Endothelial cell of umbilical vein (primary cell): ENCODE measurements around the gene ARF1. TPM values are rescaled to one million over a fixed set of nuclear protein-coding genes. Genes with fewer than 3 reads are reported as not detected.

Source experiments
- BruUV-seq: library from RNA; stranded (reverse); fragments of 400-500 nt; replicated peaks from 2 replicates; lab custom pipeline; 2021; lab: Mats Ljungman, UMichigan
- CTCF ChIA-PET: fragments of 300-600, 350-600 bp; sonication (Branson Sonifier 250); formaldehyde crosslinking; loops from one replicate; lab custom pipeline; 2021; ENCODE audit warnings: antibody characterized with exemption, inconsistent platforms; lab: Charles Lee
- POLR2A ChIA-PET: fragments of 300-600, 350-600 bp; sonication (Branson Sonifier 250); formaldehyde crosslinking; loops from one replicate; lab custom pipeline; 2021; ENCODE audit warnings: antibody characterized with exemption, inconsistent platforms; lab: Charles Lee
- DNase-seq: peaks from one replicate; pipeline ENCODE4 v3.0.0-alpha.2; 2011; ENCODE audit warnings: low read depth, low spot score
- FAIRE-seq: peaks from 2 replicates; lab custom pipeline; 2011; peaks lifted over from hg19 to GRCh38; lab: Jason Lieb, UNC
- H2AFZ ChIP-seq: 2 replicates; pipeline ENCODE4 v1.6.0; 2012; ENCODE audit warnings: low read depth, low read length, control low read depth, inconsistent platforms
- H3K27ac ChIP-seq: 2 replicates; pipeline ENCODE4 v1.5.1; 2011; ENCODE audit warnings: low read depth, mild to moderate bottlenecking, control low read depth, low read length, moderate library complexity; ENCODE audit not compliant: insufficient read depth
- H3K27me3 ChIP-seq, 2 experiments: 2 replicates each; pipeline versions ENCODE4 v1.6.0 to v1.6.1; 2011; ENCODE audit warnings: low read length in 2 of 2, mixed read lengths in 1 of 2; ENCODE audit not compliant: control insufficient read depth in 2 of 2, insufficient read depth in 2 of 2
- H3K36me3 ChIP-seq, 2 experiments: 2 replicates in 1 of 2; 3 replicates in 1 of 2; pipeline ENCODE4 v1.5.1; 2011; ENCODE audit warnings: low read length in 2 of 2, mild to moderate bottlenecking in 1 of 2, moderate library complexity in 1 of 2; ENCODE audit not compliant: control insufficient read depth in 2 of 2, insufficient read depth in 2 of 2; ENCODE audit errors: extremely low read depth in 1 of 2
- H3K4me1 ChIP-seq: 3 replicates; pipeline ENCODE4 v1.5.1; 2011; ENCODE audit warnings: mild to moderate bottlenecking, low read length; ENCODE audit not compliant: control insufficient read depth, insufficient read depth; ENCODE audit errors: extremely low read depth
- H3K4me2 ChIP-seq: 2 replicates; pipeline ENCODE4 v1.6.1; 2011; ENCODE audit warnings: low read length, control low read depth, mixed read lengths; ENCODE audit not compliant: insufficient read depth
- H3K4me3 ChIP-seq, 3 experiments: fragments of 200-600 bp in 1 of 3; sonication (generic), shearing (Covaris generic) in 1 of 3; replicated peaks in 1 of 3; 2 replicates each; pipeline ENCODE4 v1.5.1; 2011 to 2016; ENCODE audit warnings: control low read depth in 3 of 3, low read length in 3 of 3, mild to moderate bottlenecking in 2 of 3, inconsistent platforms in 1 of 3, low read depth in 1 of 3, moderate library complexity in 1 of 3; ENCODE audit not compliant: insufficient read depth in 1 of 3
- H3K79me2 ChIP-seq: 2 replicates; pipeline ENCODE4 v1.6.0; 2012; ENCODE audit warnings: low read length, inconsistent platforms; ENCODE audit not compliant: control insufficient read depth, insufficient read depth
- H3K9ac ChIP-seq: replicated peaks from 2 replicates; pipeline ENCODE3; 2011; ENCODE audit warnings: low read length, control low read depth; ENCODE audit not compliant: insufficient read depth; ENCODE audit errors: extremely low read depth
- H3K9me1 ChIP-seq: replicated peaks from 3 replicates; pipeline ENCODE4 v1.6.0; 2011; ENCODE audit warnings: mild to moderate bottlenecking, low read length; ENCODE audit not compliant: control insufficient read depth, insufficient read depth; ENCODE audit errors: extremely low read depth
- H3K9me3 ChIP-seq: replicated peaks from 2 replicates; pipeline ENCODE4 v1.5.1; 2012; ENCODE audit warnings: low read length, inconsistent platforms; ENCODE audit not compliant: control insufficient read depth, insufficient read depth
- H4K20me1 ChIP-seq: replicated peaks from 2 replicates; pipeline ENCODE3; 2011; ENCODE audit warnings: mild to moderate bottlenecking, low read length; ENCODE audit not compliant: control insufficient read depth, insufficient read depth; ENCODE audit errors: extremely low read depth
- EZH2 ChIP-seq: IDR thresholded peaks from 2 replicates; pipeline ENCODE4 v1.6.1; 2012; ENCODE audit warnings: borderline replicate concordance, low read depth, mild to moderate bottlenecking, moderate library complexity, low read length, inconsistent platforms; ENCODE audit not compliant: severe bottlenecking
- FOS ChIP-seq: IDR thresholded peaks from 2 replicates; pipeline ENCODE4 v1.6.1; 2011; ENCODE audit warnings: mild to moderate bottlenecking, low read length, moderate library complexity, borderline replicate concordance; ENCODE audit not compliant: insufficient read depth
- GATA2 ChIP-seq: IDR thresholded peaks from 2 replicates; pipeline ENCODE4 v1.7.0; 2011; ENCODE audit warnings: low read depth, mild to moderate bottlenecking, moderate library complexity, mixed read lengths, low read length; ENCODE audit not compliant: insufficient read length, insufficient read depth
- JUN ChIP-seq: IDR thresholded peaks from 2 replicates; pipeline ENCODE4 v1.6.1; 2011; ENCODE audit warnings: borderline replicate concordance, low read depth; ENCODE audit not compliant: insufficient read length, insufficient read depth
- POLR2A ChIP-seq: IDR thresholded peaks from 2 replicates; pipeline ENCODE4 v1.6.1; 2012; ENCODE audit warnings: low read depth, mild to moderate bottlenecking, control low read depth, low read length
- POLR2AphosphoS5 ChIP-seq: IDR thresholded peaks from 2 replicates; pipeline ENCODE4 v1.6.1; 2012; ENCODE audit warnings: low read depth, mild to moderate bottlenecking, control low read depth, low read length, moderate library complexity; ENCODE audit not compliant: insufficient read depth
- dilution Hi-C: fragments of 300-500 bp; cut with MboI; formaldehyde crosslinking; loops from one replicate; pipeline ENCODE4 v1.15.0; 2019; ENCODE audit warnings: low sequenced_read_pairs; ENCODE audit not compliant: extremely low pct_ligation_motif_present
- intact Hi-C: fragments of 100-400 bp; cut with micrococcal nuclease; formaldehyde crosslinking; loops from one replicate; pipeline ENCODE4 v1.10.0; 2022
- polyA plus RNA-seq, 4 experiments: library from polyadenylated mRNA; depleted of rRNA in 3 of 4; stranded (reverse) in 3 of 4; unstranded in 1 of 4; fragments of >200 nt; gene quantifications; 2 replicates each; pipeline versions ENCODE4 v1.2.1 to v1.2.3, GENCODE V29; 2011 to 2012; ENCODE audit warnings: missing spikeins in 1 of 4
- total RNA-seq: library from RNA; stranded (reverse); gene quantifications from 2 replicates; pipeline ENCODE4 v1.2.3, GENCODE V29; 2021
- TF ChIP-seq, protein P1 (sequence below): IDR thresholded peaks from 2 replicates; pipeline ENCODE4 v1.6.1; 2011; ENCODE audit not compliant: insufficient read depth, insufficient read length
- TF ChIP-seq, protein P2 (sequence below), 2 donors: IDR thresholded peaks; 1 replicate in 1 of 2; 2 replicates in 1 of 2; pipeline ENCODE4 v1.5.1; 2011; ENCODE audit warnings: low read length in 2 of 2, mild to moderate bottlenecking in 2 of 2, moderate library complexity in 2 of 2, control low read depth in 1 of 2, inconsistent platforms in 1 of 2, low read depth in 1 of 2; ENCODE audit not compliant: insufficient read depth in 1 of 2; ENCODE audit errors: extremely low read depth in 1 of 2

Gene ARF1
- total and polyA plus RNA-seq, 2 donors (not counting 3 experiments of a cell fraction or from before 2014, with no cell fraction given) = 499 to 844 TPM

DNA sequence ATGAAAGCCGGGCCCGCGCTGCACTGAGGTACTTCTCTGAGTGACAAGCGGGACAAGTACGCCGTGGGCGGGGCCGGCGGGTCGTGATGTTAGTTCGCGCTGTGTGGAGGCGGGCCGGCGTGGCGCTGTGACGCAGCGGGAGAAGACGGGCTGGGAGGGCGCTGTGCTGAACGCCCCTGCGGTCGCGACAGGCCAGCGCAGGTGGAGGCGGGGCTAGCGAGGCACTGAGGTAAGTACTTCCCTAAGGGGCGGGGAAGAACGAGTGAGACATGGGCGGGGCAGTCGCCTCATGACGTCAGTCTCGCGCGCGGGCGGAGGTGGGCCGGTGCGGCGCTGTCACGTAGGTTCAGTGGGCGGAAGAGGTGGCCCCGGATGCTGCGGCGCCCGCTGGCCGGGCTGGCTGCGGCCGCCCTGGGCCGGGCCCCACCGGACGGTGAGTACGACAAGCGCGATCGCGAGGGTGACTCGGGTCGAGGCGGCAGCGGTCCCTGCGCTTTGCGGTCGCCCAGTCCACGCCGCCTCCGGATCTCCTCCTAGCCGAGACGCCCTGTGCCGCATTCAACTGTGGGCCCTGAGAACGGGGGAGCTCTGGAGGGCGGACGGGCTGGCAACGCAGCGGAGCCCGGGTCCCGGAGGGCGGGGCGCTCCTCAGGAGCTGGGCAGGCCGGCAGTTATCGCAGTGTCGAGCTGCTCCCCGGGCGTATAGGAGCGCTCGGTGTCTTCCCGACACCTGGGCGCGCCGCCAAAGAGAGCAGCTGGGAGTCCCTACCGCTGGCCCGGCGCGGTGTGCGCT lies 57.6 kb downstream of the ARF1 start, which contains the start of gene GUK1:
TSS of gene GUK1 (plus strand) at position 349 of the 793 bp plus-strand sequence. CDS start at position 373, 24 bp downstream.
- CTCF ChIA-PET = interaction anchor here (0.6 to 3.5 kb wide), 5 partner anchors 9 to 141 kb away, joined by 4 to 12 read pairs (median 7); partner anchors contain the start of gene IBA57
- intact Hi-C loops (loop anchor here (1.0 to 10.0 kb wide), 8 partner anchors 8 to 319 kb away; partner anchors contain the start of genes ARF1, IBA57, MRPL55 and TRIM11), dilution Hi-C loops (no loop called here)

More for the DNA sequence above, 57.6 kb downstream of the ARF1 start, which contains the start of gene GUK1:
- peaks cover 14 to 21% of the 10 kb centered on the region in 2 experiments for H3K27me3 ChIP-seq
- peak within 1 kb of the TSS; percentile 82 for H3K27ac ChIP-seq
- H3K4me3 ChIP-seq = peak within 1 kb of the TSS; percentile 53 to 77 (median 65)
- no peaks in the 10 kb centered on the region for H4K20me1 ChIP-seq
- peak within 1 kb of the TSS; percentile 86 for H3K9ac ChIP-seq
- DNase-seq (peak; percentile 100), FAIRE-seq (peak; percentile 99)
- H3K4me1 ChIP-seq = peaks cover 18% of the 10 kb centered on the region
- BruUV-seq = TSS peak; percentile 57
- H3K9me1 ChIP-seq = no peaks in the 10 kb centered on the region
- TF ChIP-seq EZH2 = no peak
- TF ChIP-seq, protein P1, sequence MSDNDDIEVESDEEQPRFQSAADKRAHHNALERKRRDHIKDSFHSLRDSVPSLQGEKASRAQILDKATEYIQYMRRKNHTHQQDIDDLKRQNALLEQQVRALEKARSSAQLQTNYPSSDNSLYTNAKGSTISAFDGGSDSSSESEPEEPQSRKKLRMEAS = peak; percentile 2
- no peak for TF ChIP-seq FOS
- no peak for TF ChIP-seq GATA2
- peak; percentile 88 for TF ChIP-seq POLR2AphosphoS5
- TF ChIP-seq, protein P2, sequence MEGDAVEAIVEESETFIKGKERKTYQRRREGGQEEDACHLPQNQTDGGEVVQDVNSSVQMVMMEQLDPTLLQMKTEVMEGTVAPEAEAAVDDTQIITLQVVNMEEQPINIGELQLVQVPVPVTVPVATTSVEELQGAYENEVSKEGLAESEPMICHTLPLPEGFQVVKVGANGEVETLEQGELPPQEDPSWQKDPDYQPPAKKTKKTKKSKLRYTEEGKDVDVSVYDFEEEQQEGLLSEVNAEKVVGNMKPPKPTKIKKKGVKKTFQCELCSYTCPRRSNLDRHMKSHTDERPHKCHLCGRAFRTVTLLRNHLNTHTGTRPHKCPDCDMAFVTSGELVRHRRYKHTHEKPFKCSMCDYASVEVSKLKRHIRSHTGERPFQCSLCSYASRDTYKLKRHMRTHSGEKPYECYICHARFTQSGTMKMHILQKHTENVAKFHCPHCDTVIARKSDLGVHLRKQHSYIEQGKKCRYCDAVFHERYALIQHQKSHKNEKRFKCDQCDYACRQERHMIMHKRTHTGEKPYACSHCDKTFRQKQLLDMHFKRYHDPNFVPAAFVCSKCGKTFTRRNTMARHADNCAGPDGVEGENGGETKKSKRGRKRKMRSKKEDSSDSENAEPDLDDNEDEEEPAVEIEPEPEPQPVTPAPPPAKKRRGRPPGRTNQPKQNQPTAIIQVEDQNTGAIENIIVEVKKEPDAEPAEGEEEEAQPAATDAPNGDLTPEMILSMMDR (IDR thresholded peaks at IDR 0.05; ENCODE audit: extremely low read depth in 1 of 2, insufficient read depth in 1 of 2, low read depth in 1 of 2, low read length in 2 of 2) = peak in 1 of 2 donors; percentile 43
- TF ChIP-seq JUN = no peak
- peak; percentile 95 for TF ChIP-seq POLR2A
- POLR2A ChIA-PET = interaction anchor here (0.7 to 0.9 kb wide), 4 partner anchors 9 to 266 kb away, joined by 3 to 5 read pairs (median 4); partner anchors contain the start of genes IBA57 and TRIM11
- peak within 1 kb of the TSS; percentile 93 for H3K4me2 ChIP-seq
- H3K36me3 ChIP-seq = no peaks in the 10 kb centered on the region
- peak within 1 kb of the TSS; percentile 71 for H2AFZ ChIP-seq
- H3K9me3 ChIP-seq = no peaks in the 10 kb centered on the region
- H3K79me2 ChIP-seq = peaks cover 47% of the 10 kb centered on the region
